ENCODE measurements around the gene PLTP.

GRCh38 chr20:45857114-45857881 lies 54.7 kb downstream of the PLTP start, which contains the start of the genes ACOT8 and ZSWIM3:
- TF ChIP-seq, protein P1, sequence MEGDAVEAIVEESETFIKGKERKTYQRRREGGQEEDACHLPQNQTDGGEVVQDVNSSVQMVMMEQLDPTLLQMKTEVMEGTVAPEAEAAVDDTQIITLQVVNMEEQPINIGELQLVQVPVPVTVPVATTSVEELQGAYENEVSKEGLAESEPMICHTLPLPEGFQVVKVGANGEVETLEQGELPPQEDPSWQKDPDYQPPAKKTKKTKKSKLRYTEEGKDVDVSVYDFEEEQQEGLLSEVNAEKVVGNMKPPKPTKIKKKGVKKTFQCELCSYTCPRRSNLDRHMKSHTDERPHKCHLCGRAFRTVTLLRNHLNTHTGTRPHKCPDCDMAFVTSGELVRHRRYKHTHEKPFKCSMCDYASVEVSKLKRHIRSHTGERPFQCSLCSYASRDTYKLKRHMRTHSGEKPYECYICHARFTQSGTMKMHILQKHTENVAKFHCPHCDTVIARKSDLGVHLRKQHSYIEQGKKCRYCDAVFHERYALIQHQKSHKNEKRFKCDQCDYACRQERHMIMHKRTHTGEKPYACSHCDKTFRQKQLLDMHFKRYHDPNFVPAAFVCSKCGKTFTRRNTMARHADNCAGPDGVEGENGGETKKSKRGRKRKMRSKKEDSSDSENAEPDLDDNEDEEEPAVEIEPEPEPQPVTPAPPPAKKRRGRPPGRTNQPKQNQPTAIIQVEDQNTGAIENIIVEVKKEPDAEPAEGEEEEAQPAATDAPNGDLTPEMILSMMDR (IDR thresholded peaks at IDR 0.05) = no peak
- TF ChIP-seq REST (IDR thresholded peaks at IDR 0.05; ENCODE audit: insufficient read depth in 1 of 2, low read depth in 2 of 2, low read length in 1 of 2) (no peak), POLR2AphosphoS5 (IDR thresholded peaks at IDR 0.05; ENCODE audit: low read depth, low read length) (peak; percentile 85), TCF7L2 (IDR thresholded peaks at IDR 0.05; ENCODE audit: low read depth, low read length) (no peak), SIN3A (IDR thresholded peaks at IDR 0.05; ENCODE audit: borderline replicate concordance, insufficient read depth, low read depth, low read length) (peak; percentile 9; the same call in 1 of the 2 replicates)

Data from Panc1 (cell line).